HEK293 (cell line): ENCODE measurements around the gene SSBP1.

Experiments used
- CTCF ChIP-seq: fragments of 450-650 bp; formaldehyde crosslinking; IDR thresholded peaks from 2 replicates; pipeline ENCODE4 v1.5.1; 2016; ENCODE audit warnings: missing biosample characterization, missing genetic modification characterization
- KLF10 ChIP-seq: fragments of 450-650 bp; IDR thresholded peaks from 2 replicates; pipeline ENCODE4 v1.5.1; 2018; ENCODE audit warnings: missing biosample characterization, mild to moderate bottlenecking, missing genetic modification characterization
- MYNN ChIP-seq: fragments of 450-650 bp; formaldehyde crosslinking; IDR thresholded peaks from 2 replicates; pipeline ENCODE4 v1.5.1; 2016; ENCODE audit warnings: missing biosample characterization, missing genetic modification characterization, borderline replicate concordance
- PRDM4 ChIP-seq: fragments of 450-650 bp; formaldehyde crosslinking; IDR thresholded peaks from 2 replicates; pipeline ENCODE4 v1.5.1; 2017; ENCODE audit warnings: missing biosample characterization, missing genetic modification characterization
- ZNF184 ChIP-seq: fragments of 450-650 bp; IDR thresholded peaks from 2 replicates; pipeline ENCODE4 v1.5.1; 2018; ENCODE audit warnings: missing biosample characterization, mild to moderate bottlenecking, missing genetic modification characterization
- ZNF223 ChIP-seq: fragments of 450-650 bp; formaldehyde crosslinking; IDR thresholded peaks from 2 replicates; pipeline ENCODE4 v1.5.1; 2016; ENCODE audit warnings: missing biosample characterization, missing genetic modification characterization
- ZNF311 ChIP-seq: fragments of 450-650 bp; formaldehyde crosslinking; IDR thresholded peaks from 2 replicates; pipeline ENCODE4 v1.5.1; 2017; ENCODE audit warnings: missing biosample characterization, missing genetic modification characterization, borderline replicate concordance
- ZNF366 ChIP-seq: fragments of 450-650 bp; formaldehyde crosslinking; conservative IDR thresholded peaks from 2 replicates; pipeline ENCODE4 v1.5.1; 2016; ENCODE audit warnings: missing biosample characterization, missing genetic modification characterization
- ZNF768 ChIP-seq: fragments of 450-650 bp; formaldehyde crosslinking; IDR thresholded peaks from 2 replicates; pipeline ENCODE4 v1.5.1; 2018; ENCODE audit warnings: missing biosample characterization, mild to moderate bottlenecking, missing genetic modification characterization
- TF ChIP-seq, protein P1 (sequence below): fragments of 450-650 bp; formaldehyde crosslinking; IDR thresholded peaks from 2 replicates; pipeline ENCODE4 v1.5.1; 2017; ENCODE audit warnings: missing biosample characterization, missing genetic modification characterization

DNA sequence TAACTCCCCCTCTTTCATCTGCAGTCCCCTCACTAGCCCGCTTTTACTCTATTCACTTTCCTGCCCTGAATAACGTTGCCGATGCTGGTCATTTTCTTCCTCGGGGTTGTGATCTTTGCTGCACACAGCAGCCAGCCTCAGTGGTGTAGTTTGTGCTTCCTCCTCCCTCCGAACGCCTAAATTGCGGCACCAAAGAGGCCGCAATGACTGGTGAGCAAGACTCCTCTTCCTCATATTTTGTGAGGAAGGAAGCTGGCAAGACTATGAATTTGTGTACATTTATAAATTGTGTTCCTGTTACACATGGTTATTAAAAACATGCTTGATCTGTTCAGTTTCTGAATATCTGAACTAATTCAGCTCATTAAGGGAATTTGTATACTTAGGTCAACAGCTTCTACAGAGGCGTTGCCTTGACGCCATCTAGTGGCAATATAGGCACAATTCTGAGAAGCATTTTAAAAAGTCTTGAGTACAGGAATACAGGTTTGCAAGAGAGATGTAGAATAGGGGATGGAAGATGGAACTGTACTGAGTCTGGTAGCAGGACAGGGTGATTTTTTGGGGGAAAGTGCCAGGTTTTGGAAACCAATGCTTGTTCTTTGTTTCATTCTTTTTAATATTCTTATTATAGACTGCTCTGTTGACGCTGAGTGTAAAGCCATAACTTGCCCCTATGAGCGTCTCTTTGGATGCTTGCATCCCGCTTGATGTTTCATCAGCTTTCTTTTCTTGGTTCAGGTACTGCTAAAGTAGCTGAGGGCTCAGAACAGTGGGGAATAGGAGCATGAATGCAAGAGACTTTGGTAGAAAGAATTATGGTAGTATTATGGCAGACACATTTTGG is 47.8 kb downstream of the SSBP1 start:
- TF ChIP-seq ZNF366 (tag by site-specific recombination) (no peak), KLF10 (tag by site-specific recombination) (no peak), PRDM4 (tag by site-specific recombination) (no peak), CTCF (tag by site-specific recombination) (peak; percentile 41; the same call in 1 of the 2 replicates), ZNF184 (no peak), ZNF768 (tag by site-specific recombination) (no peak), ZNF311 (tag by site-specific recombination) (no peak), MYNN (tag by site-specific recombination) (no peak), ZNF223 (tag by site-specific recombination) (no peak)
- TF ChIP-seq, protein P1, sequence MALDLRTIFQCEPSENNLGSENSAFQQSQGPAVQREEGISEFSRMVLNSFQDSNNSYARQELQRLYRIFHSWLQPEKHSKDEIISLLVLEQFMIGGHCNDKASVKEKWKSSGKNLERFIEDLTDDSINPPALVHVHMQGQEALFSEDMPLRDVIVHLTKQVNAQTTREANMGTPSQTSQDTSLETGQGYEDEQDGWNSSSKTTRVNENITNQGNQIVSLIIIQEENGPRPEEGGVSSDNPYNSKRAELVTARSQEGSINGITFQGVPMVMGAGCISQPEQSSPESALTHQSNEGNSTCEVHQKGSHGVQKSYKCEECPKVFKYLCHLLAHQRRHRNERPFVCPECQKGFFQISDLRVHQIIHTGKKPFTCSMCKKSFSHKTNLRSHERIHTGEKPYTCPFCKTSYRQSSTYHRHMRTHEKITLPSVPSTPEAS = no peak
